DOHH2 (cell line): ENCODE measurements around the gene ZNF747.

ENCODE experiments used
- H3F3A ChIP-seq: fragments of 200-600 bp; sonication (generic), shearing (Covaris generic); 2 replicates; pipeline ENCODE4 v1.6.0; 2016; ENCODE audit warnings: antibody characterized with exemption, mild to moderate bottlenecking; ENCODE audit not compliant: control insufficient read depth, insufficient read depth
- H3K27ac ChIP-seq: fragments of 200-600 bp; sonication (generic); 2 replicates; pipeline ENCODE4 v1.5.1; 2014; ENCODE audit warnings: low read depth, mild to moderate bottlenecking, low read length, moderate library complexity
- H3K27me3 ChIP-seq: fragments of 200-600 bp; sonication (generic); 2 replicates; pipeline ENCODE4 v1.6.1; 2014; ENCODE audit warnings: mild to moderate bottlenecking, low read length, mixed read lengths; ENCODE audit not compliant: control insufficient read depth
- H3K36me3 ChIP-seq: fragments of 200-600 bp; sonication (generic); 2 replicates; pipeline ENCODE4 v1.6.1; 2014; ENCODE audit warnings: mild to moderate bottlenecking, low read length, moderate library complexity, mixed read lengths; ENCODE audit not compliant: control insufficient read depth
- H3K4me1 ChIP-seq: fragments of 200-600 bp; sonication (generic); 2 replicates; pipeline ENCODE4 v1.6.1; 2014; ENCODE audit warnings: mild to moderate bottlenecking, low read length, mixed read lengths; ENCODE audit not compliant: control insufficient read depth
- H3K4me2 ChIP-seq: fragments of 200-600 bp; sonication (generic); 2 replicates; pipeline ENCODE4 v1.6.0; 2014; ENCODE audit warnings: mild to moderate bottlenecking, low read length, moderate library complexity
- H3K4me3 ChIP-seq: fragments of 200-600 bp; sonication (generic); 2 replicates; pipeline ENCODE4 v1.5.1; 2014; ENCODE audit warnings: mild to moderate bottlenecking, low read length, mixed read lengths
- H3K79me2 ChIP-seq: fragments of 200-600 bp; sonication (generic); 2 replicates; pipeline ENCODE4 v1.6.1; 2014; ENCODE audit warnings: mild to moderate bottlenecking, low read length, mixed read lengths; ENCODE audit not compliant: control insufficient read depth
- H3K9me2 ChIP-seq: fragments of 200-600 bp; sonication (generic); replicated peaks from 2 replicates; pipeline ENCODE4 v1.6.1; 2014; ENCODE audit warnings: mild to moderate bottlenecking, low read length, mixed read lengths; ENCODE audit not compliant: control insufficient read depth
- H3K9me3 ChIP-seq: fragments of 200-600 bp; sonication (generic); 2 replicates; pipeline ENCODE4 v1.6.1; 2014; ENCODE audit warnings: antibody characterized with exemption, low read length, mixed read lengths; ENCODE audit not compliant: control insufficient read depth, insufficient read depth
- H4K20me1 ChIP-seq: fragments of 200-600 bp; sonication (generic); 2 replicates; pipeline ENCODE4 v1.6.0; 2014; ENCODE audit warnings: low read depth, mild to moderate bottlenecking, antibody characterized with exemption, low read length, moderate library complexity; ENCODE audit not compliant: control insufficient read depth, insufficient read depth
- EZH2phosphoT487 ChIP-seq: fragments of 200-600 bp; sonication (generic); IDR thresholded peaks from 2 replicates; pipeline ENCODE4 v1.6.1; 2017; ENCODE audit warnings: borderline replicate concordance, mild to moderate bottlenecking, antibody characterized with exemption, low read length, moderate library complexity, mixed read lengths
- TF ChIP-seq, protein P1 (sequence below): fragments of 200-600 bp; sonication (generic); IDR thresholded peaks from one replicate; pipeline ENCODE4 v1.5.1; 2014; ENCODE audit warnings: antibody characterized with exemption, mild to moderate bottlenecking, low read depth, low read length; ENCODE audit not compliant: poor library complexity, severe bottlenecking

ZNF747 gene

DNA sequence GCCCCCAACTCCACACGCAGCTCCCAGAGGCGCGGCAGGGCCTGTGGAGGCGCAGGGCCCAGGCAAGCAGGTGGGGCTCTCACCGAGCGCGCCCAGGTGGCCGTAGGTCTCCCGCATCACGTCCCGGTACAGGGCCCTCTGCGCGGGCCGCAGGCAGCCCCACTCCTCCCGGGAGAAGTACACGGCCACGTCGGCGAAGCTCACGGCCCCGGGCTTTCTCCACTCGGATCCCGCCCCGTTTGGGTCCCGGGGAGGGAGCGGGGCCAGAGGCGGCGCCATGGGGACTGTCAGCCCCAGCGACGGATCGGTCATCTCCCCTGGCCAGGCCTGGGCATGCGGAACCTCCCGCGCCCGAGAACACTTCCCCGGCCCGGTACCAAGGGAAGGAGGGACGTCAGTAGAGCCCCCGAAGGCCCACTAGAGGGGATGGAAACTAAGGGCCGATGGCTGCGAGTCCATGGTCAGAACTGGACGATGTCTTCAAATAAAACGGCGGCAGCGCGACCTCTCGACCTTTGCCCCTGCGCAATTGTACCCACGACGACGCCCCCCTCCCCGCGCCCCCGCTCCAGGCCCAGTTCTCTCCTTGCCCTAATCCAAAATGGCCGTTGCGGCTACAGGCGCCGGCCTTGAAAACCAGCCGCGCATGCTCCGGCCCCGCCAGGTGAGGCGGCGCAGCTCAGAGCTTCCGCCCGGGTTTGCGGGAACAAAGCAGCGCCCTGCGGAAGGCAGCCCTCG, at the start of gene ZNF747:
Gene ZNF747 (minus strand): TSS at position 491 of the 738 bp plus-strand sequence. CDS start 179 bp downstream, at position 312.
- TF ChIP-seq, protein P1, sequence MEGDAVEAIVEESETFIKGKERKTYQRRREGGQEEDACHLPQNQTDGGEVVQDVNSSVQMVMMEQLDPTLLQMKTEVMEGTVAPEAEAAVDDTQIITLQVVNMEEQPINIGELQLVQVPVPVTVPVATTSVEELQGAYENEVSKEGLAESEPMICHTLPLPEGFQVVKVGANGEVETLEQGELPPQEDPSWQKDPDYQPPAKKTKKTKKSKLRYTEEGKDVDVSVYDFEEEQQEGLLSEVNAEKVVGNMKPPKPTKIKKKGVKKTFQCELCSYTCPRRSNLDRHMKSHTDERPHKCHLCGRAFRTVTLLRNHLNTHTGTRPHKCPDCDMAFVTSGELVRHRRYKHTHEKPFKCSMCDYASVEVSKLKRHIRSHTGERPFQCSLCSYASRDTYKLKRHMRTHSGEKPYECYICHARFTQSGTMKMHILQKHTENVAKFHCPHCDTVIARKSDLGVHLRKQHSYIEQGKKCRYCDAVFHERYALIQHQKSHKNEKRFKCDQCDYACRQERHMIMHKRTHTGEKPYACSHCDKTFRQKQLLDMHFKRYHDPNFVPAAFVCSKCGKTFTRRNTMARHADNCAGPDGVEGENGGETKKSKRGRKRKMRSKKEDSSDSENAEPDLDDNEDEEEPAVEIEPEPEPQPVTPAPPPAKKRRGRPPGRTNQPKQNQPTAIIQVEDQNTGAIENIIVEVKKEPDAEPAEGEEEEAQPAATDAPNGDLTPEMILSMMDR, result no peak
- TF ChIP-seq EZH2phosphoT487, result no peak
- Histone ChIP-seq H3K79me2 (peaks cover 45% of the 10 kb centered on the region), H3K4me3 (peak within 1 kb of the TSS; percentile 93), H3F3A (0 out of 2 replicates have a peak, but pooled peaks cover 2% of the 10 kb centered on the region), H3K36me3 (peaks cover 30% of the 10 kb centered on the region), H3K27ac (peak within 1 kb of the TSS; percentile 85), H3K27me3 (no peaks in the 10 kb centered on the region), H3K9me2 (no peaks in the 10 kb centered on the region), H3K4me2 (peak within 1 kb of the TSS; percentile 94), H4K20me1 (no peaks in the 10 kb centered on the region), H3K9me3 (no peaks in the 10 kb centered on the region), H3K4me1 (peaks cover 31% of the 10 kb centered on the region)

DNA sequence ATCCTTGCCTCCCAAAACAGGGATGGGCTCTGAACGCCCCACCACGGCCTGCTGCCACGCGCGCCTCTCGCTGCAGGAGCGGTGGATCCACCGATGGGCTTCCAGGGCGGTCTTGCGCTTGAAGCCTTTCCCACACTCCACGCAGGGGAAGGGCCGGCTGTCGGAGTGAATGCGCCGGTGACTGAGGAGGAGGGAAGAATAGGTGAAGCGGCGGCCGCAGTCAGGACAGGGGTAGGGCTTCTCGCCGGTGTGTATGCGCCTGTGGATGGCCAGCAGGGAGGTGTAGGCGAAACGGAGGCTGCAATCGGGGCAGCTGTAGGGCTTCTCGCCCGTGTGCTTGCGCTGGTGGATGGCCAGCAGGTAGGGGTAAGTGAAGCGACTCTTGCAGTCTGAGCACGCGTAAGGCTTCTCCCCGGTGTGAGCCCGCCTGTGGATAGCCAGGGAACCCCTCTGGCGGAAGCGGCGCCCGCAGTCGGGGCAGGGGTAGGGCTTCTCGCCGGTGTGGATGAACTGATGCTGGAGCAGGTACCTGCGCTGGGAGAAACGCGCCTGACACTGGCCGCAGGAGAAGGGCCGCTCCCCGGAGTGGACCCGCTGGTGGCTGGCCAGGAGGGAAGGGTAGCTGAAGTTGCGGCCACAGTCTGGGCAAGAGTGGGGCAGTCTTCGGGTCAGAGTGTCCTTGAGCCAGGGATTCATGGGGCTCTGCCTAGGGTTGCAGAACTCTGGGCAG, 48.1 kb upstream of the ZNF747 start:
- no peaks in the 10 kb centered on the region for H3K27me3 ChIP-seq
- no peak overlapping the region for H3K4me3 ChIP-seq
- H4K20me1 ChIP-seq, result no peaks in the 10 kb centered on the region
- H3K36me3 ChIP-seq, result peaks cover 59% of the 10 kb centered on the region
- H3K4me1 ChIP-seq, result peaks cover 32% of the 10 kb centered on the region
- TF ChIP-seq EZH2phosphoT487, result no peak
- TF ChIP-seq, protein P1, result no peak
- peaks cover 75% of the 10 kb centered on the region for H3K79me2 ChIP-seq
- no peak overlapping the region for H3K4me2 ChIP-seq
- no peaks in the 10 kb centered on the region for H3K9me3 ChIP-seq
- no peaks in the 10 kb centered on the region for H3K9me2 ChIP-seq
- H3F3A ChIP-seq, result 0 out of 2 replicates have a peak, but pooled peaks cover 3% of the 10 kb centered on the region
- H3K27ac ChIP-seq, result no peak overlapping the region

DNA sequence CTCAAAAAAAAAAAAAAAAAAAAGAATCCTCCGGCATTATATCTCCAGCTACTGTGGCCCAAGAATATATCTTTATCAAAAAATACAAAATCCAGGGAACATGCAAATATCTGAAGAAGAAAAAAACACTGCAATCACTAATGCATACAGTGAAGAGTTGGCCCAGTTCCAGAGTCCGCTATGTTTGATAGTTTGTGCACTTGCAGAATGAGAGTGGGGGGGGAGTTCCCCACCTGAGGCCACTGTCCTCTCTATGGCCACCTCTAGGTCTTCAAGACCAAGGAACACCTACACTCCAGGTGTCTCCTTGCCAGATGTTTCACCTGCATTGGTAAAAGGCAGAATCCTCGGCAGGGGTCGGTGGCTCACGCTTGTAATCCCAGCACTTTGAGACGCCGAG, 46.8 kb upstream of the ZNF747 start:
- H3K9me3 ChIP-seq, result no peaks in the 10 kb centered on the region
- H3K27ac ChIP-seq, result no peak overlapping the region
- peaks cover 68% of the 10 kb centered on the region for H3K79me2 ChIP-seq
- no peak overlapping the region; the same call in 1 of the 2 replicates for H3K4me2 ChIP-seq
- TF ChIP-seq, protein P1, result no peak
- no peak for TF ChIP-seq EZH2phosphoT487
- H3K4me3 ChIP-seq, result no peak overlapping the region
- no peaks in the 10 kb centered on the region for H3F3A ChIP-seq
- H3K27me3 ChIP-seq, result no peaks in the 10 kb centered on the region
- H3K9me2 ChIP-seq, result no peaks in the 10 kb centered on the region
- peaks cover 53% of the 10 kb centered on the region for H3K36me3 ChIP-seq
- peaks cover 21% of the 10 kb centered on the region for H3K4me1 ChIP-seq
- no peaks in the 10 kb centered on the region for H4K20me1 ChIP-seq
